HEK293 (cell line): Measurements from ENCODE around the gene TNFRSF1A.
A peak's percentile ranks its signal among the peaks of the same experiment; 100 is the strongest.

Experiments
- CTCF ChIA-PET: fragments of 350-600 bp; formaldehyde crosslinking; extraction: SDS; loops from one replicate; lab custom pipeline; 2021; ENCODE audit warnings: antibody characterized with exemption; lab: Yijun Ruan, JAX
- POLR2A ChIA-PET: fragments of 300-600 bp; formaldehyde crosslinking; extraction: SDS; loops from one replicate; lab custom pipeline; 2020; ENCODE audit warnings: antibody characterized with exemption, inconsistent platforms; lab: Yijun Ruan, JAX
- H3K27ac ChIP-seq: fragments of 200-500 bp; sonication (Bioruptor generic); 2 replicates; pipeline ENCODE4 v1.5.1; 2014; ENCODE audit warnings: low read depth, low read length, control low read depth, inconsistent platforms; ENCODE audit errors: extremely low read depth
- H3K36me3 ChIP-seq, 2 experiments: fragments of 200-500 bp in 1 of 2; sonication (Bioruptor generic) in 1 of 2; 1 replicate in 1 of 2; 2 replicates in 1 of 2; pipeline ENCODE4 v1.5.1; 2014 to 2017; ENCODE audit warnings: inconsistent platforms in 2 of 2, low read length in 2 of 2; ENCODE audit not compliant: control insufficient read depth in 2 of 2, insufficient read depth in 1 of 2
- H3K4me1 ChIP-seq: fragments of 200-500 bp; sonication (Bioruptor generic); 2 replicates; pipeline ENCODE4 v1.5.1; 2014; ENCODE audit warnings: mild to moderate bottlenecking, low read length, inconsistent platforms; ENCODE audit not compliant: control insufficient read depth, insufficient read depth
- H3K4me3 ChIP-seq: 2 replicates; pipeline ENCODE4 v1.5.1; 2011; ENCODE audit warnings: low read depth, mild to moderate bottlenecking, control low read depth, low read length, moderate library complexity
- H3K9me3 ChIP-seq: fragments of 200-500 bp; sonication (Bioruptor generic); 2 replicates; pipeline ENCODE4 v1.5.1; 2014; ENCODE audit warnings: low read depth, low read length, inconsistent platforms; ENCODE audit not compliant: control insufficient read depth, insufficient read depth
- GFI1B ChIP-seq: fragments of 450-650 bp; formaldehyde crosslinking; IDR thresholded peaks from 2 replicates; pipeline ENCODE4 v1.5.1; 2016; ENCODE audit warnings: missing biosample characterization, missing genetic modification characterization
- GLIS1 ChIP-seq: fragments of 450-650 bp; formaldehyde crosslinking; IDR thresholded peaks from 2 replicates; pipeline ENCODE4 v1.5.1; 2016; ENCODE audit warnings: missing biosample characterization, missing genetic modification characterization
- GLIS2 ChIP-seq: fragments of 450-650 bp; formaldehyde crosslinking; IDR thresholded peaks from 2 replicates; pipeline ENCODE4 v1.5.1; 2016; ENCODE audit warnings: missing biosample characterization, missing genetic modification characterization
- SCRT1 ChIP-seq: fragments of 450-650 bp; formaldehyde crosslinking; IDR thresholded peaks from 2 replicates; pipeline ENCODE4 v1.5.1; 2016; ENCODE audit warnings: missing biosample characterization, missing genetic modification characterization, borderline replicate concordance
- SCRT2 ChIP-seq: fragments of 450-650 bp; formaldehyde crosslinking; IDR thresholded peaks from 2 replicates; pipeline ENCODE4 v1.5.1; 2016; ENCODE audit warnings: missing biosample characterization, missing genetic modification characterization
- SP7 ChIP-seq: fragments of 450-650 bp; formaldehyde crosslinking; IDR thresholded peaks from 2 replicates; pipeline ENCODE4 v1.5.1; 2016; ENCODE audit warnings: missing biosample characterization, missing genetic modification characterization
- ZFP69B ChIP-seq: fragments of 450-650 bp; formaldehyde crosslinking; IDR thresholded peaks from 2 replicates; pipeline ENCODE4 v1.5.1; 2016; ENCODE audit warnings: missing biosample characterization, missing genetic modification characterization
- ZIC2 ChIP-seq: fragments of 450-650 bp; formaldehyde crosslinking; IDR thresholded peaks from 2 replicates; pipeline ENCODE4 v1.5.1; 2016; ENCODE audit warnings: missing biosample characterization, missing genetic modification characterization
- ZNF121 ChIP-seq: fragments of 450-650 bp; formaldehyde crosslinking; IDR thresholded peaks from 2 replicates; pipeline ENCODE4 v1.5.1; 2016; ENCODE audit warnings: missing biosample characterization, missing genetic modification characterization
- ZNF335 ChIP-seq: fragments of 450-650 bp; formaldehyde crosslinking; conservative IDR thresholded peaks from 2 replicates; pipeline ENCODE4 v1.5.1; 2016; ENCODE audit warnings: missing biosample characterization, missing genetic modification characterization
- ZNF341 ChIP-seq: fragments of 450-650 bp; formaldehyde crosslinking; IDR thresholded peaks from 2 replicates; pipeline ENCODE4; 2016; ENCODE audit warnings: low read depth, missing biosample characterization, missing genetic modification characterization
- ZNF654 ChIP-seq: fragments of 450-650 bp; formaldehyde crosslinking; IDR thresholded peaks from 2 replicates; pipeline ENCODE4 v1.5.1; 2016; ENCODE audit warnings: low read depth, missing biosample characterization, missing genetic modification characterization
- ZNF660 ChIP-seq: fragments of 450-650 bp; IDR thresholded peaks from 2 replicates; pipeline ENCODE4 v1.5.1; 2018; ENCODE audit warnings: missing biosample characterization, mild to moderate bottlenecking, missing genetic modification characterization
- ZNF704 ChIP-seq: fragments of 450-650 bp; formaldehyde crosslinking; IDR thresholded peaks from 2 replicates; pipeline ENCODE4 v1.5.1; 2016; ENCODE audit warnings: missing biosample characterization, missing genetic modification characterization
- ZSCAN30 ChIP-seq: fragments of 450-650 bp; IDR thresholded peaks from 2 replicates; pipeline ENCODE4 v1.5.1; 2018; ENCODE audit warnings: missing biosample characterization, mild to moderate bottlenecking, missing genetic modification characterization, moderate library complexity
- TF ChIP-seq, protein P1 (sequence below): fragments of 450-650 bp; IDR thresholded peaks from 2 replicates; pipeline ENCODE4 v1.5.1; 2018; ENCODE audit warnings: missing biosample characterization, missing genetic modification characterization
- TF ChIP-seq, protein P2 (sequence below): fragments of 450-650 bp; formaldehyde crosslinking; IDR thresholded peaks from 2 replicates; pipeline ENCODE4 v1.5.1; 2016; ENCODE audit warnings: missing biosample characterization, missing genetic modification characterization
- TF ChIP-seq, protein P3 (sequence below): fragments of 450-650 bp; formaldehyde crosslinking; IDR thresholded peaks from 2 replicates; pipeline ENCODE4 v1.5.1; 2016; ENCODE audit warnings: missing biosample characterization, missing genetic modification characterization
- TF ChIP-seq, protein P4 (sequence below): fragments of 450-650 bp; formaldehyde crosslinking; IDR thresholded peaks from 2 replicates; pipeline ENCODE4 v1.5.1; 2016; ENCODE audit warnings: missing biosample characterization, missing genetic modification characterization
- TF ChIP-seq, protein P5 (sequence below): fragments of 450-650 bp; formaldehyde crosslinking; IDR thresholded peaks from 2 replicates; pipeline ENCODE4 v1.5.1; 2016; ENCODE audit warnings: missing biosample characterization, missing genetic modification characterization

The TNFRSF1A gene

DNA sequence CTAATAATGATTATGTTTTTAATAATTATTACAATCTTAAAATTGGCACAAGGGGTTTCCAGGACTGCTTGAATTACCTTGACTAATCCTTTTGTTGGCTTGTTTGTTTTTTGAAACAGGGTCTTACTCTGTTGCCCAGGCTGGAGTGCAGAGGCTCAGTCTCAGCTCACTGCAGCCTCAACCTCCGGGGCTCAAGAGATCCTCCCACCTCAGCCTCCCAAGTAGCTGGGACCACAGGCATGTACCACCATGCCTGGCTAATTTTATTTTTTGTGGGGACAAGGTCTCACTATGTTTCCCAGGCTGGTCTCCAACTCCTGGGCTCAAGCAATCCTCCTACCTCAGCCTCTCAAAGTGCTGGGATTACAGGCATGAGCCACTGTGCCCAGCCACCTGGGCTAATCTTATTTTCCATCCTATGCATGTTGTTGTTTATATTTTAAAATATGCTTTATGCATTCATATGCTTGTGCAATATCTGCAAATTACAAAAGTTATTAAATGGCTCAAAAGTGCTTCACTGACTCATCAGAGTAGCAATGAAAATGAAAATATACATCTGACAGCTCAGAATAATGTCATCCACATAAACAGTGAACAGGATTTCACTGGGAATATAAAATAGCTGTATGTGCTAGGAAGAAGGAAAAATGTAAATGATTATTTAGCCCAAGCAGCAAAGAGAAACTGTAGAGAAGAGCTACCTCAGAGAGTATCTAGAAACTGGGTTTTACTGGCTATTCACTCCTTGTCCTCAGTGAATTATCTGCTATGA lies 56.2 kb downstream of the TNFRSF1A start:
- Histone ChIP-seq H3K4me1 (no peaks in the 10 kb centered on the region), H3K27ac (no peak overlapping the region), H3K4me3 (no peak overlapping the region), H3K9me3 (no peaks in the 10 kb centered on the region), H3K36me3 (no peaks in the 10 kb centered on the region)
- CTCF ChIA-PET = interaction anchor here (0.6 to 6.8 kb wide), 26 partner anchors 9 to 636 kb away, joined by 3 to 82 read pairs (median 4); partner anchors contain the start of gene CD9
- TF ChIP-seq ZNF341 = no peak
- TF ChIP-seq ZNF121 (tag by site-specific recombination) = peak; percentile 63; the same call in 1 of the 2 replicates
- TF ChIP-seq, all 188 proteins: peak for 1
- POLR2A ChIA-PET = interaction anchor here (0.6 kb wide), 2 partner anchors 90 to 469 kb away, joined by 3 read pairs; no protein-coding TSS in a partner anchor

DNA sequence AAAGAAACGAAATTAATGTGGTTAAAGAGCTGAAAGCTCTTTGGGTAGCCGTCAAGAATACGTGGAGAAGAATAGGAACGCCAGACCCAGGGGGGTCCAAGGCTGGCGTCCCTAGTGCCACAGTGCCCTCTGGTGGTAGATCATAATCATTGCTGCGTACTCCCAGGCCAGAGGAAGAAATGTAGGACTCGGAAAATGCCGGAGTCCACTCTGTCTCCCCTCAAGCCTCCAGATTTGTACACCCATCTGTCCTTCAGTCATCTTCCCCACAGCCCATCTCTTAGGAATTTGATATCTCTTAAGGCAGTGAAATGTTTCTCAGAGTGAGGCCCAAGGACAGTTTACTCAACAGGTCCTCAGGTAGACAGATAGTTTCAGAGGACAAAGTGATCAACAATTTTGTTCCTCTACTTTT lies 56.8 kb downstream of the TNFRSF1A start:
- TF ChIP-seq GLIS2 (tag by site-specific recombination) = peak; percentile 79
- TF ChIP-seq GLIS1 = peak; percentile 97
- no peak for TF ChIP-seq ZNF704
- TF ChIP-seq, protein P1, sequence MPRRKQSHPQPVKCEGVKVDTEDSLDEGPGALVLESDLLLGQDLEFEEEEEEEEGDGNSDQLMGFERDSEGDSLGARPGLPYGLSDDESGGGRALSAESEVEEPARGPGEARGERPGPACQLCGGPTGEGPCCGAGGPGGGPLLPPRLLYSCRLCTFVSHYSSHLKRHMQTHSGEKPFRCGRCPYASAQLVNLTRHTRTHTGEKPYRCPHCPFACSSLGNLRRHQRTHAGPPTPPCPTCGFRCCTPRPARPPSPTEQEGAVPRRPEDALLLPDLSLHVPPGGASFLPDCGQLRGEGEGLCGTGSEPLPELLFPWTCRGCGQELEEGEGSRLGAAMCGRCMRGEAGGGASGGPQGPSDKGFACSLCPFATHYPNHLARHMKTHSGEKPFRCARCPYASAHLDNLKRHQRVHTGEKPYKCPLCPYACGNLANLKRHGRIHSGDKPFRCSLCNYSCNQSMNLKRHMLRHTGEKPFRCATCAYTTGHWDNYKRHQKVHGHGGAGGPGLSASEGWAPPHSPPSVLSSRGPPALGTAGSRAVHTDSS (tag by site-specific recombination) = no peak
- TF ChIP-seq ZNF335 (tag by site-specific recombination) = peak; percentile 59; the same call in 1 of the 2 replicates
- TF ChIP-seq ZNF660 (tag by site-specific recombination) = peak; percentile 61; the same call in 1 of the 2 replicates
- TF ChIP-seq GFI1B (tag by site-specific recombination) = no peak
- TF ChIP-seq SP7 (tag by site-specific recombination) = peak; percentile 54
- peak; percentile 68; the same call in 1 of the 2 replicates for TF ChIP-seq SCRT1 (tag by site-specific recombination)
- TF ChIP-seq ZNF654 = peak; percentile 98
- TF ChIP-seq, protein P2, sequence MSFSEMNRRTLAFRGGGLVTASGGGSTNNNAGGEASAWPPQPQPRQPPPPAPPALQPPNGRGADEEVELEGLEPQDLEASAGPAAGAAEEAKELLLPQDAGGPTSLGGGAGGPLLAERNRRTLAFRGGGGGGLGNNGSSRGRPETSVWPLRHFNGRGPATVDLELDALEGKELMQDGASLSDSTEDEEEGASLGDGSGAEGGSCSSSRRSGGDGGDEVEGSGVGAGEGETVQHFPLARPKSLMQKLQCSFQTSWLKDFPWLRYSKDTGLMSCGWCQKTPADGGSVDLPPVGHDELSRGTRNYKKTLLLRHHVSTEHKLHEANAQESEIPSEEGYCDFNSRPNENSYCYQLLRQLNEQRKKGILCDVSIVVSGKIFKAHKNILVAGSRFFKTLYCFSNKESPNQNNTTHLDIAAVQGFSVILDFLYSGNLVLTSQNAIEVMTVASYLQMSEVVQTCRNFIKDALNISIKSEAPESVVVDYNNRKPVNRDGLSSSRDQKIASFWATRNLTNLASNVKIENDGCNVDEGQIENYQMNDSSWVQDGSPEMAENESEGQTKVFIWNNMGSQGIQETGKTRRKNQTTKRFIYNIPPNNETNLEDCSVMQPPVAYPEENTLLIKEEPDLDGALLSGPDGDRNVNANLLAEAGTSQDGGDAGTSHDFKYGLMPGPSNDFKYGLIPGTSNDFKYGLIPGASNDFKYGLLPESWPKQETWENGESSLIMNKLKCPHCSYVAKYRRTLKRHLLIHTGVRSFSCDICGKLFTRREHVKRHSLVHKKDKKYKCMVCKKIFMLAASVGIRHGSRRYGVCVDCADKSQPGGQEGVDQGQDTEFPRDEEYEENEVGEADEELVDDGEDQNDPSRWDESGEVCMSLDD = no peak
- TF ChIP-seq ZIC2 (tag by site-specific recombination) = 0 out of 2 replicates have a peak, but pooled peaks have one; percentile 25
- 0 out of 2 replicates have a peak, but pooled peaks have one; percentile 39 for TF ChIP-seq ZSCAN30
- TF ChIP-seq, protein P3, sequence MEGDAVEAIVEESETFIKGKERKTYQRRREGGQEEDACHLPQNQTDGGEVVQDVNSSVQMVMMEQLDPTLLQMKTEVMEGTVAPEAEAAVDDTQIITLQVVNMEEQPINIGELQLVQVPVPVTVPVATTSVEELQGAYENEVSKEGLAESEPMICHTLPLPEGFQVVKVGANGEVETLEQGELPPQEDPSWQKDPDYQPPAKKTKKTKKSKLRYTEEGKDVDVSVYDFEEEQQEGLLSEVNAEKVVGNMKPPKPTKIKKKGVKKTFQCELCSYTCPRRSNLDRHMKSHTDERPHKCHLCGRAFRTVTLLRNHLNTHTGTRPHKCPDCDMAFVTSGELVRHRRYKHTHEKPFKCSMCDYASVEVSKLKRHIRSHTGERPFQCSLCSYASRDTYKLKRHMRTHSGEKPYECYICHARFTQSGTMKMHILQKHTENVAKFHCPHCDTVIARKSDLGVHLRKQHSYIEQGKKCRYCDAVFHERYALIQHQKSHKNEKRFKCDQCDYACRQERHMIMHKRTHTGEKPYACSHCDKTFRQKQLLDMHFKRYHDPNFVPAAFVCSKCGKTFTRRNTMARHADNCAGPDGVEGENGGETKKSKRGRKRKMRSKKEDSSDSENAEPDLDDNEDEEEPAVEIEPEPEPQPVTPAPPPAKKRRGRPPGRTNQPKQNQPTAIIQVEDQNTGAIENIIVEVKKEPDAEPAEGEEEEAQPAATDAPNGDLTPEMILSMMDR (tag by site-specific recombination) = peak; percentile 84
- 0 out of 2 replicates have a peak, but pooled peaks have one; percentile 48 for TF ChIP-seq ZFP69B (tag by site-specific recombination)
- TF ChIP-seq, protein P4, sequence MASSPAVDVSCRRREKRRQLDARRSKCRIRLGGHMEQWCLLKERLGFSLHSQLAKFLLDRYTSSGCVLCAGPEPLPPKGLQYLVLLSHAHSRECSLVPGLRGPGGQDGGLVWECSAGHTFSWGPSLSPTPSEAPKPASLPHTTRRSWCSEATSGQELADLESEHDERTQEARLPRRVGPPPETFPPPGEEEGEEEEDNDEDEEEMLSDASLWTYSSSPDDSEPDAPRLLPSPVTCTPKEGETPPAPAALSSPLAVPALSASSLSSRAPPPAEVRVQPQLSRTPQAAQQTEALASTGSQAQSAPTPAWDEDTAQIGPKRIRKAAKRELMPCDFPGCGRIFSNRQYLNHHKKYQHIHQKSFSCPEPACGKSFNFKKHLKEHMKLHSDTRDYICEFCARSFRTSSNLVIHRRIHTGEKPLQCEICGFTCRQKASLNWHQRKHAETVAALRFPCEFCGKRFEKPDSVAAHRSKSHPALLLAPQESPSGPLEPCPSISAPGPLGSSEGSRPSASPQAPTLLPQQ (tag by site-specific recombination) = peak; percentile 46; the same call in 1 of the 2 replicates
- peak; percentile 88 for TF ChIP-seq SCRT2 (tag by site-specific recombination)
- TF ChIP-seq, protein P5, sequence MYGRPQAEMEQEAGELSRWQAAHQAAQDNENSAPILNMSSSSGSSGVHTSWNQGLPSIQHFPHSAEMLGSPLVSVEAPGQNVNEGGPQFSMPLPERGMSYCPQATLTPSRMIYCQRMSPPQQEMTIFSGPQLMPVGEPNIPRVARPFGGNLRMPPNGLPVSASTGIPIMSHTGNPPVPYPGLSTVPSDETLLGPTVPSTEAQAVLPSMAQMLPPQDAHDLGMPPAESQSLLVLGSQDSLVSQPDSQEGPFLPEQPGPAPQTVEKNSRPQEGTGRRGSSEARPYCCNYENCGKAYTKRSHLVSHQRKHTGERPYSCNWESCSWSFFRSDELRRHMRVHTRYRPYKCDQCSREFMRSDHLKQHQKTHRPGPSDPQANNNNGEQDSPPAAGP (tag by site-specific recombination) = 0 out of 2 replicates have a peak, but pooled peaks have one; percentile 36
- H3K27ac ChIP-seq = no peak overlapping the region
- CTCF ChIA-PET = interaction anchor here (0.6 to 6.8 kb wide), 40 partner anchors 8 to 532 kb away, joined by 3 to 82 read pairs (median 6); partner anchors contain the start of genes CD9 and TNFRSF1A
- no peaks in the 10 kb centered on the region for H3K4me1 ChIP-seq
- no peaks in the 10 kb centered on the region for H3K36me3 ChIP-seq
- H3K4me3 ChIP-seq = no peak overlapping the region
- POLR2A ChIA-PET = interaction anchor here (0.6 to 0.9 kb wide), 3 partner anchors 89 to 469 kb away, joined by 3 read pairs; partner anchors contain the start of gene VAMP1
- H3K9me3 ChIP-seq = no peaks in the 10 kb centered on the region
